MM.1S (cell line): ENCODE results near the gene PARD3.

ENCODE experiments used
- DNase-seq: peaks from one replicate; pipeline ENCODE4 v3.0.0-alpha.2; 2015
- H2AFZ ChIP-seq: fragments of 300-600 bp; sonication (generic); 2 replicates; pipeline ENCODE4 v1.6.0; 2016; ENCODE audit warnings: antibody characterized with exemption, low read length
- H3F3A ChIP-seq: fragments of 300-600 bp; sonication (generic); 2 replicates; pipeline ENCODE4 v1.6.1; 2016; ENCODE audit warnings: mild to moderate bottlenecking, antibody characterized with exemption, low read length, moderate library complexity, mixed read lengths; ENCODE audit not compliant: insufficient read depth
- H3K27ac ChIP-seq: fragments of 300-600 bp; sonication (generic); 2 replicates; pipeline ENCODE4 v1.5.1; 2016; ENCODE audit warnings: mild to moderate bottlenecking, low read length
- H3K27me3 ChIP-seq: fragments of 300-600 bp; sonication (generic); replicated peaks from 2 replicates; pipeline ENCODE4 v1.6.0; 2016; ENCODE audit warnings: low read length; ENCODE audit not compliant: insufficient read depth
- H3K36me3 ChIP-seq: fragments of 300-600 bp; sonication (generic); replicated peaks from 2 replicates; pipeline ENCODE4 v1.6.1; 2016; ENCODE audit warnings: mild to moderate bottlenecking, low read length, mixed read lengths; ENCODE audit not compliant: insufficient read depth
- H3K4me1 ChIP-seq: fragments of 300-600 bp; sonication (generic); 2 replicates; pipeline ENCODE4 v1.6.1; 2016; ENCODE audit warnings: low read length, mixed read lengths
- H3K4me2 ChIP-seq: fragments of 300-600 bp; sonication (generic); 2 replicates; pipeline ENCODE4 v1.6.0; 2016; ENCODE audit warnings: low read depth, low read length
- H3K4me3 ChIP-seq: fragments of 300-600 bp; sonication (generic); 2 replicates; pipeline ENCODE4 v1.5.1; 2016; ENCODE audit warnings: low read length, mixed read lengths
- H3K79me2 ChIP-seq: fragments of 300-600 bp; sonication (generic); 2 replicates; pipeline ENCODE4 v1.6.1; 2016; ENCODE audit warnings: mixed run types, low read length, mixed read lengths
- H3K9ac ChIP-seq: fragments of 300-600 bp; sonication (generic); 2 replicates; pipeline ENCODE4 v1.6.1; 2016; ENCODE audit warnings: low read length, mixed read lengths
- H3K9me2 ChIP-seq: fragments of 300-600 bp; sonication (generic); replicated peaks from 2 replicates; pipeline ENCODE4 v1.6.1; 2016; ENCODE audit warnings: mild to moderate bottlenecking, low read length, mixed read lengths; ENCODE audit not compliant: insufficient read depth
- H3K9me3 ChIP-seq: fragments of 300-600 bp; sonication (generic); replicated peaks from 2 replicates; pipeline ENCODE4 v1.6.1; 2016; ENCODE audit warnings: mild to moderate bottlenecking, low read length, mixed read lengths; ENCODE audit not compliant: insufficient read depth
- H4K20me1 ChIP-seq: fragments of 300-600 bp; sonication (generic); 2 replicates; pipeline ENCODE4 v1.6.1; 2016; ENCODE audit warnings: mild to moderate bottlenecking, low read length, moderate library complexity, mixed read lengths; ENCODE audit not compliant: insufficient read depth
- CTCF ChIP-seq: fragments of 300-600 bp; sonication (generic); IDR thresholded peaks from 2 replicates; pipeline ENCODE4 v1.5.1; 2016; ENCODE audit warnings: antibody characterized with exemption, low read length, mixed read lengths
- EZH2 ChIP-seq: fragments of 300-600 bp; sonication (generic); optimal IDR thresholded peaks from 2 replicates; pipeline ENCODE3; 2017; ENCODE audit warnings: low read depth, mild to moderate bottlenecking, antibody characterized with exemption, low read length, mixed read lengths
- EZH2phosphoT487 ChIP-seq: fragments of 300-600 bp; sonication (generic); IDR thresholded peaks from 2 replicates; pipeline ENCODE4 v1.6.1; 2018; ENCODE audit warnings: antibody characterized with exemption, low read length

Gene PARD3

GRCh38 chr10:34314457-34314856 lies 500.6 kb downstream of the PARD3 start:
- Histone ChIP-seq H3K27ac (no peak overlapping the region), H3K36me3 (no peaks in the 10 kb centered on the region), H3F3A (no peaks in the 10 kb centered on the region), H3K4me2 (no peak overlapping the region), H3K9me2 (no peaks in the 10 kb centered on the region), H3K4me1 (no peaks in the 10 kb centered on the region), H3K79me2 (no peaks in the 10 kb centered on the region), H4K20me1 (no peaks in the 10 kb centered on the region), H3K4me3 (no peak overlapping the region), H3K27me3 (no peaks in the 10 kb centered on the region), H3K9me3 (no peaks in the 10 kb centered on the region), H3K9ac (no peak overlapping the region), H2AFZ (no peak overlapping the region)
- DNase-seq, result no peak
- TF ChIP-seq CTCF (no peak), EZH2phosphoT487 (no peak)

GRCh38 chr10:34313888-34314287 lies 501.2 kb downstream of the PARD3 start:
- no peak overlapping the region for H2AFZ ChIP-seq
- H3F3A ChIP-seq, result no peaks in the 10 kb centered on the region
- DNase-seq, result no peak
- H3K4me2 ChIP-seq, result no peak overlapping the region
- no peaks in the 10 kb centered on the region for H3K36me3 ChIP-seq
- H3K9ac ChIP-seq, result no peak overlapping the region
- H3K27ac ChIP-seq, result no peak overlapping the region
- no peaks in the 10 kb centered on the region for H3K9me3 ChIP-seq
- no peak overlapping the region for H3K4me3 ChIP-seq
- H3K9me2 ChIP-seq, result no peaks in the 10 kb centered on the region
- TF ChIP-seq EZH2phosphoT487 (no peak), EZH2 (no peak), CTCF (no peak)
- no peaks in the 10 kb centered on the region for H3K79me2 ChIP-seq
- H3K27me3 ChIP-seq, result no peaks in the 10 kb centered on the region
- H4K20me1 ChIP-seq, result no peaks in the 10 kb centered on the region
- no peaks in the 10 kb centered on the region for H3K4me1 ChIP-seq

GRCh38 chr10:34313353-34313752 lies 501.7 kb downstream of the PARD3 start:
- Histone ChIP-seq H3K9me3 (no peaks in the 10 kb centered on the region), H3K9me2 (no peaks in the 10 kb centered on the region), H3K9ac (no peak overlapping the region), H3K36me3 (no peaks in the 10 kb centered on the region), H2AFZ (no peak overlapping the region), H3K27ac (no peak overlapping the region), H3K27me3 (no peaks in the 10 kb centered on the region), H4K20me1 (no peaks in the 10 kb centered on the region), H3K4me1 (no peaks in the 10 kb centered on the region), H3K4me3 (no peak overlapping the region), H3K79me2 (no peaks in the 10 kb centered on the region), H3K4me2 (no peak overlapping the region), H3F3A (no peaks in the 10 kb centered on the region)
- TF ChIP-seq CTCF, result no peak
- no peak for TF ChIP-seq EZH2phosphoT487
- no peak for TF ChIP-seq EZH2
- no peak for DNase-seq
